GM13976 (cell line): ENCODE results near the gene SH3RF1.

ENCODE experiments used
- DNase-seq: peaks from one replicate; pipeline ENCODE4 v3.0.0; 2012; ENCODE audit warnings: low spot score
- in situ Hi-C: fragments of 300-500 bp; cut with MboI; formaldehyde crosslinking; loops from one replicate; pipeline ENCODE4 v1.12.0; 2022; ENCODE audit warnings: low sequenced_read_pairs, mixed read lengths, inconsistent platforms; ENCODE audit not compliant: unreplicated experiment
- TF ChIP-seq, protein P1 (sequence below): IDR thresholded peaks from 2 replicates; pipeline ENCODE4 v1.5.1; 2012; ENCODE audit warnings: borderline replicate concordance, mild to moderate bottlenecking; ENCODE audit not compliant: insufficient read depth; ENCODE audit errors: extremely low read depth, missing control alignments, control extremely low read depth

The SH3RF1 gene

DNA sequence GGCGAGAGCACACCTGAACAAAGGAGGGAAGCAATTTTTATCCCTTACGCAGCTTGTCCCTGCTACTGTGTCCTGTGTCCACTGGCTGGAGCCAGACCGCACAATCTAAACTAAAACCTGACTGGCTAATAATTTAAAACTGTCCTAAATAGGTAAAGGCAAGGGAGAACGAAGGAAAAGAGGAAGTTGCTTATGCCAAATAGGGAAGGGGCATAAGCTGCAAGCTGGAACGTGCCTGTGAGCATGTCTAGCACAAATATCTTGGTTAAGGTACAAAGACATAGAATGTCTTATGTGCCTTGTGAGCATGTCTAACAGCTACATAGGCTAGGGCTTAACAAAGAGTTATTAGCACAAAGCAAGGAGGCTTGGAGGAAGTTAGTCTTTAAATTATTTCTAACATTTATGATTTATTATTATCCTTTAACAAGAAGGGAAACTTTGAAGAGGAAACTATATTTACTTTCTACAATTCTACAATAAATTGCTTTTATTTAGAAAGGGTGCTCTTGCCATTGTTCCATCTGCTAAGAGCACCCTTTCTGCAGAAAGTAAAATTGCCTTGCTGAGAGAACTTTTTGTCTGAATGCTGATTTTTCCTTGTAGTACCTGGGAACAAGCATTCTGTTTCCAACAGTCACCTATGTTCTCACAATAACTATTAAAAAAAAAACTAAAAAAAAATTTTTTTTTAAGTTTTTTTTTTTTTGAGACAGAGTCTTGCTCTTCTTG, 180.1 kb downstream of the SH3RF1 start:
- in situ Hi-C loops, result no loop called here
- TF ChIP-seq, protein P1, sequence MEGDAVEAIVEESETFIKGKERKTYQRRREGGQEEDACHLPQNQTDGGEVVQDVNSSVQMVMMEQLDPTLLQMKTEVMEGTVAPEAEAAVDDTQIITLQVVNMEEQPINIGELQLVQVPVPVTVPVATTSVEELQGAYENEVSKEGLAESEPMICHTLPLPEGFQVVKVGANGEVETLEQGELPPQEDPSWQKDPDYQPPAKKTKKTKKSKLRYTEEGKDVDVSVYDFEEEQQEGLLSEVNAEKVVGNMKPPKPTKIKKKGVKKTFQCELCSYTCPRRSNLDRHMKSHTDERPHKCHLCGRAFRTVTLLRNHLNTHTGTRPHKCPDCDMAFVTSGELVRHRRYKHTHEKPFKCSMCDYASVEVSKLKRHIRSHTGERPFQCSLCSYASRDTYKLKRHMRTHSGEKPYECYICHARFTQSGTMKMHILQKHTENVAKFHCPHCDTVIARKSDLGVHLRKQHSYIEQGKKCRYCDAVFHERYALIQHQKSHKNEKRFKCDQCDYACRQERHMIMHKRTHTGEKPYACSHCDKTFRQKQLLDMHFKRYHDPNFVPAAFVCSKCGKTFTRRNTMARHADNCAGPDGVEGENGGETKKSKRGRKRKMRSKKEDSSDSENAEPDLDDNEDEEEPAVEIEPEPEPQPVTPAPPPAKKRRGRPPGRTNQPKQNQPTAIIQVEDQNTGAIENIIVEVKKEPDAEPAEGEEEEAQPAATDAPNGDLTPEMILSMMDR, result no peak
- DNase-seq, result no peak

DNA sequence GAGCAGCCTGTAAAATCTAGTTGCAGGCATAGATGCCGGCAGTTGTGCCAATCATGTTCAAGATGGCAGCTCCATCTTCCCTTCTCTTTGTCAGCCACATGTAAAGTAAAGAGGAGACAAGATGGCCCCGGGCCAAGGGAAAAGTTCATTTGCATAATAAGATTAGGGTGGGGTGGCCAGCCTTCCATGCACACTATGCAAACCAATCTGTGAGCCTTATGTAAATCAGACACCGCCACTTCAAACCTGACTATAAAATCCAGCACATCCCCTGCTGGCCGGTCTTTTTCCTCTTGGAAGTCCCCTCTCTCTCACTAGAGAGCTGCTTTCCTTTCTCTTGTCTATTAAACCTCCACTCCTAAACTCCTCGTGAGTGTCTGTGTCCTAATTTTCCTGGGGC, 181.8 kb downstream of the SH3RF1 start:
- DNase-seq, result no peak
- in situ Hi-C loops, result no loop called here
- TF ChIP-seq, protein P1, result no peak

DNA sequence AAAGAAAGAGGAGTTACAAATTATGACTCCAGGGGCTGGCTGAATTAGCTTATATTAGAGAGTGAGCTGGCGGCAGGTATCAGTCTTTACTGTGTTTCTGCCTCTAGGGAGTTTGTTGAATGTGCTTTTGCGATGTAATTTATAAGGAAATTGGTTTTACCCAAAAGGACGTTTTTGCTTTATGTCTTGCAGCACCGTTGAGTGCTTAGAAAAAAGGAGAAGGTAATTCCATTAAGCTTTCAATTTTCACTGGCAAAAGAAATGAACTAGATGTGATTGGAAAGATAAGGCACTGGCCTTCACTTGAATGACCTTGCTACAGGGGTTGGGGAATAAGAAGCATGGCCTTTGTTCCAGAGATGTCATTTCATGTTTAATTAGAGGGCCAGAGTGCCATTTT, 185.8 kb downstream of the SH3RF1 start:
- no peak for DNase-seq
- in situ Hi-C loops, result no loop called here
- TF ChIP-seq, protein P1, result no peak

DNA sequence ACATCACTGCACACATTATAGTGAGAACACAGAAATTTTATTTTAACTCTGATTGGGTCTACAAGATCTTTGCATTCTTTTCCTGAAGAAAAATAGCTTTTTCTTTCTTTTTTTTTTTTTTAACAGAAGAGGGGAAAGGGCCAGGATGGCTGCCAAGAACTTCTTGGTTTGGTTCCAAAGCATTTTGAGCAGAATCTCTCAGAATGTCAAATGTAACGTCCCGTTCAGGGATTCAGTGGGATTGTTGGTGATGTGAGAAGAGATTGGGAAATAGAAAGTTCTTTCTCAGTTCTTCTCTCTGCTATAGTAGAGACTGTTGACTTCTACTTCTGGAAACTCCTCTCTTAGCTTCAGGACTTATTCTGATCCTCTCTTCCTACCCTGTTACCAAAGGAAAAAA, 189.8 kb downstream of the SH3RF1 start:
- TF ChIP-seq, protein P1, result no peak
- no peak for DNase-seq
- in situ Hi-C loops, result no loop called here

DNA sequence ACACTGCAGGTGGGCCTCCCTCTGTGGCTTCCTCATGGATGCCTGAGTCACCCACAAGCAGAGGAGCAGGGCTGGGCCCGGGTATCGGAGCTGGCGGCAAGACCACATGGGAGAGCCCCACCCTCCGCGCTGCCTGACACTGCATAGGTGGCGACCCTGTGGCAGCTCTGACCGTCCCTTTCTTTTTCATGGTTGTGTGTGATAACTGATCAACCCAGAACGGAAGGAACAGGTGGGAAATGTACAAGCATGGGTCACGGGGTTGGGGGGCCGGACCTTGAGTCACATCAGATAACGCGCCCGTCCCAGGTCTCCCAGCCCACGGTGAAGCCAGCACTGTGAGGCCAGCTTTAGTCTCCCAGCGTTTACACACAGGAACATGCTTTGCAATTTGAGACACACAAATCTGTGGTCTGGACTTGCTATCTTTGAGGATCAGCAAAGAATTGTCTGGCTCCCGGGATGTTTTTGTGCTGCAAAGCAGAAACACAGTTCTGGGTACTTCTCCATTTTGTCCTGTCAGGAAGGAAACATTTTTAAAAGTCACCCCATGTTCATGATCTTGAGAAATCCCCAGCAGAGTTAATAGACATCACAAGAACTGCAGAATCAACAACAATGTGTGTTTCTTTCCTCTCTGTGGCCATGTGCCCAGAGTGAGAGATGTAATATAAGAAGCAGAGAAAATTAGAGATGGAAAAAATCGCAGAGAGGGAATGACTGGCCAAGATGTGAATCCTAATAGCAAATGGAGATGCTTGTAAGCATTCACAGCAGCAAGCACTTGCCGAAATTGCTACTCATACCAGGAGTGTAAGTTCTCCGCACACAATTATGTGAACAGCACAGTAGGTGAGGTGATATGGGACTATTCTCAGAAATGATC, 190.6 kb downstream of the SH3RF1 start:
- TF ChIP-seq, protein P1, result no peak
- in situ Hi-C loops, result no loop called here
- peak; percentile 68 for DNase-seq

DNA sequence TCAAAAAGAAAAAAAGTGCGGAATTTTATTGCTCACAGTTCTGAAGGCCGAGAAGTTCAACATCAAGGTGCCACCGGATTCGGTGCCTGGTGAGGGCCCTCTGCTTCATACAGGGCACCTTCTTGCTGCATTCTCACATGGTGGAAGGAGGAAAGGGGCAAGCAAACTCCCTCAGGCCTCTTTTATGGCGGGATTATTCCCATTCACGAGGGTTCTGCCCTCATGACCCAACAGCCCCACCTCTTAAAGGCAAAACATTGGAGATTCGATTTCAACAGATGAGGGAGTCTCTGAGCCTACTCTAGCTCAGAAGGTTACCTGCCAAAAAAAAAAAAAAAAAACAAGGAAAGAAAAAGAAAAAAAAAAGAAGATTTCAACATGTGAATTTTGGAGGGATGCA, 196.6 kb downstream of the SH3RF1 start:
- TF ChIP-seq, protein P1, result no peak
- in situ Hi-C loops, result no loop called here
- DNase-seq, result no peak
